Endothelial cell of umbilical vein (primary cell): ENCODE results near the gene NTSR1. TPM values are rescaled to one million over a fixed set of nuclear protein-coding genes. Genes with fewer than 3 reads are reported as not detected.

Experiments
- BruUV-seq: library from RNA; stranded (reverse); fragments of 400-500 nt; replicated peaks from 2 replicates; lab custom pipeline; 2021; lab: Mats Ljungman, UMichigan
- CTCF ChIA-PET: fragments of 300-600, 350-600 bp; sonication (Branson Sonifier 250); formaldehyde crosslinking; loops from one replicate; lab custom pipeline; 2021; ENCODE audit warnings: antibody characterized with exemption, inconsistent platforms; lab: Charles Lee
- POLR2A ChIA-PET: fragments of 300-600, 350-600 bp; sonication (Branson Sonifier 250); formaldehyde crosslinking; loops from one replicate; lab custom pipeline; 2021; ENCODE audit warnings: antibody characterized with exemption, inconsistent platforms; lab: Charles Lee
- DNase-seq: peaks from one replicate; pipeline ENCODE4 v3.0.0-alpha.2; 2011; ENCODE audit warnings: low read depth, low spot score
- FAIRE-seq: peaks from 2 replicates; lab custom pipeline; 2011; peaks lifted over from hg19 to GRCh38; lab: Jason Lieb, UNC
- H2AFZ ChIP-seq: 2 replicates; pipeline ENCODE4 v1.6.0; 2012; ENCODE audit warnings: low read depth, low read length, control low read depth, inconsistent platforms
- H3K27ac ChIP-seq: 2 replicates; pipeline ENCODE4 v1.5.1; 2011; ENCODE audit warnings: low read depth, mild to moderate bottlenecking, control low read depth, low read length, moderate library complexity; ENCODE audit not compliant: insufficient read depth
- H3K27me3 ChIP-seq, 2 experiments: 2 replicates each; pipeline versions ENCODE4 v1.6.0 to v1.6.1; 2011; ENCODE audit warnings: low read length in 2 of 2, mixed read lengths in 1 of 2; ENCODE audit not compliant: control insufficient read depth in 2 of 2, insufficient read depth in 2 of 2
- H3K36me3 ChIP-seq, 2 experiments: 2 replicates in 1 of 2; 3 replicates in 1 of 2; pipeline ENCODE4 v1.5.1; 2011; ENCODE audit warnings: low read length in 2 of 2, mild to moderate bottlenecking in 1 of 2, moderate library complexity in 1 of 2; ENCODE audit not compliant: control insufficient read depth in 2 of 2, insufficient read depth in 2 of 2; ENCODE audit errors: extremely low read depth in 1 of 2
- H3K4me1 ChIP-seq: 3 replicates; pipeline ENCODE4 v1.5.1; 2011; ENCODE audit warnings: mild to moderate bottlenecking, low read length; ENCODE audit not compliant: control insufficient read depth, insufficient read depth; ENCODE audit errors: extremely low read depth
- H3K4me2 ChIP-seq: 2 replicates; pipeline ENCODE4 v1.6.1; 2011; ENCODE audit warnings: low read length, control low read depth, mixed read lengths; ENCODE audit not compliant: insufficient read depth
- H3K4me3 ChIP-seq, 3 experiments: fragments of 200-600 bp in 1 of 3; sonication (generic), shearing (Covaris generic) in 1 of 3; replicated peaks in 1 of 3; 2 replicates each; pipeline ENCODE4 v1.5.1; 2011 to 2016; ENCODE audit warnings: control low read depth in 3 of 3, low read length in 3 of 3, mild to moderate bottlenecking in 2 of 3, inconsistent platforms in 1 of 3, low read depth in 1 of 3, moderate library complexity in 1 of 3; ENCODE audit not compliant: insufficient read depth in 1 of 3
- H3K79me2 ChIP-seq: 2 replicates; pipeline ENCODE4 v1.6.0; 2012; ENCODE audit warnings: low read length, inconsistent platforms; ENCODE audit not compliant: control insufficient read depth, insufficient read depth
- H3K9ac ChIP-seq: replicated peaks from 2 replicates; pipeline ENCODE3; 2011; ENCODE audit warnings: low read length, control low read depth; ENCODE audit not compliant: insufficient read depth; ENCODE audit errors: extremely low read depth
- H3K9me1 ChIP-seq: replicated peaks from 3 replicates; pipeline ENCODE4 v1.6.0; 2011; ENCODE audit warnings: mild to moderate bottlenecking, low read length; ENCODE audit not compliant: control insufficient read depth, insufficient read depth; ENCODE audit errors: extremely low read depth
- H3K9me3 ChIP-seq: replicated peaks from 2 replicates; pipeline ENCODE4 v1.5.1; 2012; ENCODE audit warnings: low read length, inconsistent platforms; ENCODE audit not compliant: control insufficient read depth, insufficient read depth
- H4K20me1 ChIP-seq: replicated peaks from 2 replicates; pipeline ENCODE3; 2011; ENCODE audit warnings: mild to moderate bottlenecking, low read length; ENCODE audit not compliant: control insufficient read depth, insufficient read depth; ENCODE audit errors: extremely low read depth
- EZH2 ChIP-seq: IDR thresholded peaks from 2 replicates; pipeline ENCODE4 v1.6.1; 2012; ENCODE audit warnings: borderline replicate concordance, low read depth, mild to moderate bottlenecking, moderate library complexity, low read length, inconsistent platforms; ENCODE audit not compliant: severe bottlenecking
- FOS ChIP-seq: IDR thresholded peaks from 2 replicates; pipeline ENCODE4 v1.6.1; 2011; ENCODE audit warnings: mild to moderate bottlenecking, low read length, moderate library complexity, borderline replicate concordance; ENCODE audit not compliant: insufficient read depth
- GATA2 ChIP-seq: IDR thresholded peaks from 2 replicates; pipeline ENCODE4 v1.7.0; 2011; ENCODE audit warnings: low read depth, mild to moderate bottlenecking, moderate library complexity, mixed read lengths, low read length; ENCODE audit not compliant: insufficient read length, insufficient read depth
- JUN ChIP-seq: IDR thresholded peaks from 2 replicates; pipeline ENCODE4 v1.6.1; 2011; ENCODE audit warnings: borderline replicate concordance, low read depth; ENCODE audit not compliant: insufficient read length, insufficient read depth
- MAX ChIP-seq: IDR thresholded peaks from 2 replicates; pipeline ENCODE4 v1.6.1; 2011; ENCODE audit not compliant: insufficient read depth, insufficient read length
- MYC ChIP-seq: IDR thresholded peaks from one replicate; pipeline ENCODE4 v1.6.1; 2011; ENCODE audit warnings: mild to moderate bottlenecking, low read depth, low read length
- POLR2A ChIP-seq: IDR thresholded peaks from 2 replicates; pipeline ENCODE4 v1.6.1; 2012; ENCODE audit warnings: low read depth, mild to moderate bottlenecking, control low read depth, low read length
- POLR2AphosphoS5 ChIP-seq: IDR thresholded peaks from 2 replicates; pipeline ENCODE4 v1.6.1; 2012; ENCODE audit warnings: low read depth, mild to moderate bottlenecking, control low read depth, low read length, moderate library complexity; ENCODE audit not compliant: insufficient read depth
- dilution Hi-C: fragments of 300-500 bp; cut with MboI; formaldehyde crosslinking; loops from one replicate; pipeline ENCODE4 v1.15.0; 2019; ENCODE audit warnings: low sequenced_read_pairs; ENCODE audit not compliant: extremely low pct_ligation_motif_present
- intact Hi-C: fragments of 100-400 bp; cut with micrococcal nuclease; formaldehyde crosslinking; loops from one replicate; pipeline ENCODE4 v1.10.0; 2022
- polyA plus RNA-seq, 4 experiments: library from polyadenylated mRNA; depleted of rRNA in 3 of 4; stranded (reverse) in 3 of 4; unstranded in 1 of 4; fragments of >200 nt; gene quantifications; 2 replicates each; pipeline versions ENCODE4 v1.2.1 to v1.2.3, GENCODE V29; 2011 to 2012; ENCODE audit warnings: missing spikeins in 1 of 4
- total RNA-seq: library from RNA; stranded (reverse); gene quantifications from 2 replicates; pipeline ENCODE4 v1.2.3, GENCODE V29; 2021
- TF ChIP-seq, protein P1 (sequence below), 2 donors: IDR thresholded peaks; 1 replicate in 1 of 2; 2 replicates in 1 of 2; pipeline ENCODE4 v1.5.1; 2011; ENCODE audit warnings: low read length in 2 of 2, mild to moderate bottlenecking in 2 of 2, moderate library complexity in 2 of 2, control low read depth in 1 of 2, inconsistent platforms in 1 of 2, low read depth in 1 of 2; ENCODE audit not compliant: insufficient read depth in 1 of 2; ENCODE audit errors: extremely low read depth in 1 of 2

NTSR1 gene
- total and polyA plus RNA-seq, 2 donors (not counting 3 experiments of a cell fraction or from before 2014, with no cell fraction given) = 0.14 to 2.1 TPM

- Histone ChIP-seq H2AFZ (no peak overlapping the region), H3K27ac (no peak overlapping the region), H3K4me3 (no peak overlapping the region), H3K4me2 (no peak overlapping the region), H3K4me1 (no peaks in the 10 kb centered on the region), H3K9me1 (no peaks in the 10 kb centered on the region), H3K9ac (no peak overlapping the region), H4K20me1 (no peaks in the 10 kb centered on the region), H3K36me3 (no peaks in the 10 kb centered on the region), H3K27me3 (peaks cover 0 to 30% of the 10 kb centered on the region in 2 experiments), H3K9me3 (no peaks in the 10 kb centered on the region), H3K79me2 (no peaks in the 10 kb centered on the region)
- FAIRE-seq (peak; percentile 35), DNase-seq (no peak)
- ChIA-PET CTCF (interaction anchor here (1.1 to 2.6 kb wide), 11 partner anchors 8 to 72 kb away, joined by 3 to 20 read pairs (median 6); partner anchors contain the start of gene NTSR1), POLR2A (no interaction called here)
- BruUV-seq = no TSS peak
- no peak for TF ChIP-seq GATA2
- no peak for TF ChIP-seq EZH2
- TF ChIP-seq FOS = no peak
- no peak for TF ChIP-seq MYC
- TF ChIP-seq POLR2A = no peak
- TF ChIP-seq POLR2AphosphoS5 = no peak
- TF ChIP-seq, protein P1, sequence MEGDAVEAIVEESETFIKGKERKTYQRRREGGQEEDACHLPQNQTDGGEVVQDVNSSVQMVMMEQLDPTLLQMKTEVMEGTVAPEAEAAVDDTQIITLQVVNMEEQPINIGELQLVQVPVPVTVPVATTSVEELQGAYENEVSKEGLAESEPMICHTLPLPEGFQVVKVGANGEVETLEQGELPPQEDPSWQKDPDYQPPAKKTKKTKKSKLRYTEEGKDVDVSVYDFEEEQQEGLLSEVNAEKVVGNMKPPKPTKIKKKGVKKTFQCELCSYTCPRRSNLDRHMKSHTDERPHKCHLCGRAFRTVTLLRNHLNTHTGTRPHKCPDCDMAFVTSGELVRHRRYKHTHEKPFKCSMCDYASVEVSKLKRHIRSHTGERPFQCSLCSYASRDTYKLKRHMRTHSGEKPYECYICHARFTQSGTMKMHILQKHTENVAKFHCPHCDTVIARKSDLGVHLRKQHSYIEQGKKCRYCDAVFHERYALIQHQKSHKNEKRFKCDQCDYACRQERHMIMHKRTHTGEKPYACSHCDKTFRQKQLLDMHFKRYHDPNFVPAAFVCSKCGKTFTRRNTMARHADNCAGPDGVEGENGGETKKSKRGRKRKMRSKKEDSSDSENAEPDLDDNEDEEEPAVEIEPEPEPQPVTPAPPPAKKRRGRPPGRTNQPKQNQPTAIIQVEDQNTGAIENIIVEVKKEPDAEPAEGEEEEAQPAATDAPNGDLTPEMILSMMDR (IDR thresholded peaks at IDR 0.05; ENCODE audit: extremely low read depth in 1 of 2, insufficient read depth in 1 of 2, low read depth in 1 of 2, low read length in 2 of 2) = no peak
- no peak for TF ChIP-seq JUN
- no peak for TF ChIP-seq MAX
- intact Hi-C loops (no loop called here), dilution Hi-C loops (no loop called here)
Observed at GRCh38 chr20:62722627-62723026, 14.0 kb downstream of the NTSR1 start.
